NT2/D1 (cell line): ENCODE data around the gene ASAP2.

Experiments used
- SUZ12 ChIP-seq: IDR thresholded peaks from 2 replicates; pipeline ENCODE4 v1.6.1; 2011; ENCODE audit not compliant: insufficient read length, insufficient read depth; ENCODE audit errors: extremely low read depth
- YY1 ChIP-seq: IDR thresholded peaks from 2 replicates; pipeline ENCODE4 v1.6.1; 2011; ENCODE audit not compliant: insufficient read length, insufficient read depth
- ZNF274 ChIP-seq: IDR thresholded peaks from 2 replicates; pipeline ENCODE4 v1.6.1; 2011; ENCODE audit warnings: mild to moderate bottlenecking, low read depth, low read length

- TF ChIP-seq ZNF274 (no peak), YY1 (no peak), SUZ12 (no peak)
Observed at GRCh38 chr2:9300214-9300613, 93.6 kb downstream of the ASAP2 start.
